Skeletal muscle satellite cell (primary cell): ENCODE measurements around the gene GPR157. TPM values are rescaled to one million over a fixed set of nuclear protein-coding genes. Genes with fewer than 3 reads are reported as not detected.
A peak's percentile ranks its signal among the peaks of the same experiment; 100 is the strongest.

Experiments
- H3K27me3 ChIP-seq: 2 replicates; pipeline ENCODE4 v1.7.0; 2013; ENCODE audit warnings: low read length; ENCODE audit not compliant: control insufficient read depth, insufficient read depth
- H3K36me3 ChIP-seq: 2 replicates; pipeline ENCODE4 v1.7.0; 2013; ENCODE audit warnings: mild to moderate bottlenecking, control low read depth, low read length; ENCODE audit not compliant: insufficient read depth
- H3K4me1 ChIP-seq: 2 replicates; pipeline ENCODE4 v1.7.0; 2013; ENCODE audit warnings: low read length; ENCODE audit not compliant: control insufficient read depth, insufficient read depth
- H3K4me2 ChIP-seq: 2 replicates; pipeline ENCODE4 v1.7.0; 2013; ENCODE audit warnings: mild to moderate bottlenecking, low read length
- H3K4me3 ChIP-seq: 2 replicates; pipeline ENCODE4 v1.7.0; 2013; ENCODE audit warnings: low read length
- H3K9ac ChIP-seq: 2 replicates; pipeline ENCODE4 v1.7.0; 2013; ENCODE audit warnings: mild to moderate bottlenecking, low read depth, low read length, moderate library complexity
- H3K9me3 ChIP-seq: replicated peaks from 2 replicates; pipeline ENCODE4 v1.7.0; 2013; ENCODE audit warnings: mild to moderate bottlenecking, control low read depth, low read length
- total RNA-seq: library from RNA; depleted of rRNA; stranded (reverse); fragments of >200 nt; gene quantifications from 2 replicates; pipeline ENCODE4 v1.2.3, GENCODE V29; 2012; rRNA removed

Gene GPR157
- total RNA-seq: 5.6 and 7.4 TPM in 2 replicates

DNA sequence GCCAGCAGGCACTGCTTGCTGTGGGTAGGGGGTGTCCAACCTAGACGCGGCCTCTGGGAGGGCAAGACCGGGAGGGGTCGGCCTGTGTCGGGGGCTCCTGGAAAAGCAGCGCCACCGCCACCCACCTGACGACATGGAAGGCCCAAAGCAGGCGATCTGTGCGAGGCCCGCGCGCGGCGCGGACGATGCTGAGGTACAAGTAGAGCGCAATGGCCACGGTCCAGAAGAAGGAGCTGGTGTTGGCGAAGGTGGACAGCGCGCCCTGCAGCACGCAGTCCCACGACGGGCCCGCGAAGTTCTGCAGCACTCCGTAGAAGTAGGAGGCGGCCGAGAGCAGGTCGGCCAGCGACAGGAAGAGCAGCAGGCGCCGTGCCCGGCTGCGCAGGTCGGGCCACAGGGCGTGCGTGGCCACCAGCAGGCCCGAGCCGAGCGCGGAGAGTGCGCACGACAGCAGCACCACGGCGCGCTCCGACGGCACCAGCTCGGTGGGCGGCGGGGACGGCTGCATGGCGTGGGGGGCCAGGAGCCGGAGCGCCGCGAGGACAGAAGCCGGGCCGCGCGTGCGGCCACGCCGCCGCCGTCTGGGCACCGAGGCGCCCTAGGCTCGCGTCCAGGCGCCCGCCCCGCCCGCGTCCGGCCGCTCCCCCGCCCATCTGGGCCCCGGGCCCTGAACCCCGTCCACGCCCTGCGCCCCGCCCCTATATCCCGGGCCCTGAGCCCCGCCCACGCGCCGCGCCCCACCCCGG lies at the start of gene GPR157:
GPR157 (minus strand) TSS at position 583 of the 746 bp plus-strand sequence; CDS start at position 508, 75 bp downstream.
- Histone ChIP-seq H3K4me3 (peak within 1 kb of the TSS; percentile 72), H3K4me1 (peaks cover 20% of the 10 kb centered on the region), H3K4me2 (peak within 1 kb of the TSS; percentile 93), H3K27me3 (no peaks in the 10 kb centered on the region), H3K9me3 (no peaks in the 10 kb centered on the region), H3K36me3 (no peaks in the 10 kb centered on the region), H3K9ac (peak within 1 kb of the TSS; percentile 71)

DNA sequence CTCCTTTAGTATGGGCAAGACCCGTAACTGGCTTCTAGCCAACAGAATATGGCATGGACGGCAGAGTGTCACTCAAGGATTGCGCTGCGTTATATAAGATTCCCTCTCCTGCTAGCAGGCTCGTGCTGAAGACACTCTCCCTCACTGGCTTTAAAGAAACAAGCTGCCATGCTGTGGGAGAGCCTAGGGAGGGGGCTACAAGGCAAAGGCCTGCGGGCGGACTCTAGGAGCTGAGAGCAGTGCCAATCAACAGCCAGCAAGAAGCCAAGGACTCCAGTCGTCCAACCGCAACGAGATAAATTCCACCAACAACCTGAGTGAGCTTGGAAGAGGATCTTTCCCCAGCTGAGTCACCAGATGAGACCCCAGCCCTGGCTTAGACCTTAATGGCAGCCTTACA lies 45.9 kb upstream of the GPR157 start:
- no peaks in the 10 kb centered on the region for H3K27me3 ChIP-seq
- no peak overlapping the region for H3K9ac ChIP-seq
- H3K36me3 ChIP-seq: peaks cover 36% of the 10 kb centered on the region
- H3K4me3 ChIP-seq: no peak overlapping the region
- H3K4me2 ChIP-seq: no peak overlapping the region
- H3K9me3 ChIP-seq: no peaks in the 10 kb centered on the region
- no peaks in the 10 kb centered on the region for H3K4me1 ChIP-seq

GRCh38 chr1:9174243-9174642 lies 45.3 kb upstream of the GPR157 start:
- Histone ChIP-seq H3K9ac (no peak overlapping the region), H3K36me3 (peaks cover 37% of the 10 kb centered on the region), H3K4me3 (no peak overlapping the region), H3K4me1 (no peaks in the 10 kb centered on the region), H3K4me2 (no peak overlapping the region), H3K9me3 (no peaks in the 10 kb centered on the region), H3K27me3 (no peaks in the 10 kb centered on the region)

DNA sequence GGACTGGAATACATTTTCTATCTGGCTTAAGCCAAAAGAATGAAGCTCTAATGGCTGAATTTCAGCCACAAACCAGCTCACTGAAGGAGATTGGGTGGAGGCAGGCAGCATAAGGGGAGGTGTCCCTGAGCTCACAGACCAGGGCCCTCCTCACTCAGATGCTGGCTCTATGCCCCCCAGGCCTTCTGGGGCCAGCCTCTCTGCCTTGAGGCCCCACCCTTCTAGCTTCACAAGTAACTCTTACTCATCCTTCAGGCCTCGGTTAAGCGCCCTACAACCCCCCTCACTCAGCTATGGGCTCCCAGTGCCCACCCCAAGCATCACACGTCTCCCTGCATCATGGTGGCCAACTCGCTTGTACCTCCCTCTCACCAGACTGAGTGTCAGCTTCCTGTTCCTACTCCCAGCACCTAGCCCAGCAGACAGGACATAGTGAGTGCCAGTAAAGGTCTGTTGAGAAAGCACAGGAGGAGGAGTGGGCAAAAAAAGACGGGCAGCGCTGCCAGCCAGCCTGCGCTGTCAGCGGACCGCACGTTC lies 40.8 kb upstream of the GPR157 start:
- peaks cover 18% of the 10 kb centered on the region for H3K36me3 ChIP-seq
- H3K27me3 ChIP-seq: no peaks in the 10 kb centered on the region
- H3K9ac ChIP-seq: no peak overlapping the region
- H3K9me3 ChIP-seq: no peaks in the 10 kb centered on the region
- H3K4me2 ChIP-seq: no peak overlapping the region
- no peak overlapping the region for H3K4me3 ChIP-seq
- peaks cover 4% of the 10 kb centered on the region for H3K4me1 ChIP-seq

DNA sequence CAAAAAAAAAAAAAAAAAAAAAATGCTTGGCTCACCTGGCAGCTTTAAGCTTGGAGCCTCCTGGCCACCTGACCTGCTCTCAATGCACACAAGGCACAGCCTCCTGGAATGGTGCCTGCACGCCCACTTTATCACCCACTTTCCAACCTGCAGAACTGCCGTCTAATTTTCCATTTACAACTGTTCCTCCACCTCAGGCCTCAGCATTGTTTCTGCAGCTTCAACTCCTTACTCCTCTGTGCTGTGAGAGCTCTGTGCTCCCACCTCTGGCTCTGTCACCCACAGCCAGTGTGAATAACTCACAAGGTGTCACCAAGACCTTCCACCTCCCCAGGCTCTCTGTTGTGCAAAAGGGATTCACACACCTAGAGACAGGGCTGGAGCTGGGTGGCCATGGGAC lies 38.7 kb upstream of the GPR157 start:
- Histone ChIP-seq H3K9ac (no peak overlapping the region), H3K4me2 (no peak overlapping the region), H3K4me3 (no peak overlapping the region), H3K4me1 (peaks cover 22% of the 10 kb centered on the region), H3K9me3 (no peaks in the 10 kb centered on the region), H3K36me3 (peaks cover 10% of the 10 kb centered on the region), H3K27me3 (no peaks in the 10 kb centered on the region)

GRCh38 chr1:9166289-9167235 lies 37.7 kb upstream of the GPR157 start:
- H3K27me3 ChIP-seq: no peaks in the 10 kb centered on the region

GRCh38 chr1:9165396-9165795 lies 36.5 kb upstream of the GPR157 start:
- no peak overlapping the region for H3K9ac ChIP-seq
- no peaks in the 10 kb centered on the region for H3K27me3 ChIP-seq
- no peaks in the 10 kb centered on the region for H3K9me3 ChIP-seq
- H3K4me1 ChIP-seq: peaks cover 29% of the 10 kb centered on the region
- no peak overlapping the region for H3K4me3 ChIP-seq
- H3K4me2 ChIP-seq: no peak overlapping the region
- H3K36me3 ChIP-seq: peaks cover 11% of the 10 kb centered on the region

More at GRCh38 chr1:9166289-9167235, 37.7 kb upstream of the GPR157 start:
- Histone ChIP-seq H3K4me1 (peaks cover 29% of the 10 kb centered on the region), H3K9me3 (no peaks in the 10 kb centered on the region), H3K9ac (no peak overlapping the region), H3K4me2 (no peak overlapping the region), H3K36me3 (peaks cover 13% of the 10 kb centered on the region), H3K4me3 (no peak overlapping the region)

GRCh38 chr1:9164919-9165318 lies 36.0 kb upstream of the GPR157 start:
- no peaks in the 10 kb centered on the region for H3K9me3 ChIP-seq
- peaks cover 29% of the 10 kb centered on the region for H3K4me1 ChIP-seq
- peaks cover 13% of the 10 kb centered on the region for H3K36me3 ChIP-seq
- H3K4me3 ChIP-seq: no peak overlapping the region
- no peaks in the 10 kb centered on the region for H3K27me3 ChIP-seq
- no peak overlapping the region for H3K4me2 ChIP-seq
- H3K9ac ChIP-seq: no peak overlapping the region

DNA sequence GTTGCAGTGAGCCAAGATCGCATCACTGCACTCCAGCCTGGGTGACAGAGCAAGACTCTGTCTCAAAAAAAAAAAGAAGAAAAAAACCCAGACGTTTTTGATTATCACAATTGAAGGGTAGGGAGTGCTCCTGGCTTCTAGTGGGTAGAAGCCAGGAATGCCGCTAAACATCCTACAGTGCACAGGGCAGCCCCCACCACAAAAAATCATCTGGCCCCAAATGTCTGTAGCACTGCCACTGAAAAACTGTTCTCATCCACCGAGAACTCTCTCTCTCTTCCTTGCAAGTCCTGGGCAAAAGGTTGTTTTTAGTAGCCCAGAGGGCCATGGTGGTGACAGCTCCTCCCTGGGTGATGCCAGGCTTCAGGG lies 35.6 kb upstream of the GPR157 start:
- H3K4me1 ChIP-seq: peaks cover 29% of the 10 kb centered on the region
- peak overlapping the region; percentile 40 for H3K4me2 ChIP-seq
- no peaks in the 10 kb centered on the region for H3K9me3 ChIP-seq
- H3K36me3 ChIP-seq: peaks cover 10% of the 10 kb centered on the region
- H3K4me3 ChIP-seq: no peak overlapping the region
- H3K27me3 ChIP-seq: no peaks in the 10 kb centered on the region
- H3K9ac ChIP-seq: peak overlapping the region; percentile 6

DNA sequence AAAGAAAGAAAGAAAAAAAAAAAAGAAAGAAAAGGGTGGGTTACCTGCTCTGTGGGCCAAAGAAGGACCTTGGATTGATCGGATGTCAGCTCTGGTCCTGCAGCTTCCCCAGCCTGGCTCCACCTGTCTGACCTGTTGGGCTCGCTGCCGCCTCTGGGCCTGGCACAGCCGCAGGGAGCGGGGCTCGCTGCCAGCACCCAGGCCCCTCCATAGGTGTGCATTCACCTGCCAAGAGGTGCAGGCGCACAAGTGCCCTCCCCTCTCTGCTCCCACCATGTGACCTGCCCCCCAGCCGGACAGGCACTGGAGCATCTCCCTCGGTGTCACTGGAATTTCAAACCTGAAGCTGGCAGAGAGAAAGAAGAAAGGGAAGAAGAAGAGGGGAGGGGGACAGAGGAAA lies 33.1 kb upstream of the GPR157 start:
- no peak overlapping the region for H3K9ac ChIP-seq
- H3K4me1 ChIP-seq: peaks cover 29% of the 10 kb centered on the region

DNA sequence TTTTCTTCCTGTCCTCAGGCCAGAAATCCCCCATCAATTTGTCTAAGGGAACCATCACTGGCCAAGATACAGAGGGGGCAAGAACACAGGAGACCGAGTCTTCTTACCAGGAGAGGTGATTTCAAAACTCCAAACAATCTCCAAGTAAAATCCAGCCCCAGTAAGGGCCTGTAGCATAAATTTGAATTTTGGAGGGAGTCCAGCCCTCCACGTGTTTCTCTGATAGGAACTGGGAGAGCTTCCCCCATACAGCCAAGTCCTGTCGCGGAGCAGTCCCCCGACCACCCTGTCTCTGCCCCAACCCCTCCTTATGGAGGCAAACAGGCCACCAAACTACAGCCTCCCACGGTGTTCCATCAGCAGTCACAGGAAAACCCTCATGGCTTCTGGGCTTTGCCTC lies 32.4 kb upstream of the GPR157 start:
- no peaks in the 10 kb centered on the region for H3K27me3 ChIP-seq
- H3K9me3 ChIP-seq: no peaks in the 10 kb centered on the region
- no peak overlapping the region for H3K4me2 ChIP-seq
- no peak overlapping the region for H3K4me3 ChIP-seq
- peaks cover 29% of the 10 kb centered on the region for H3K4me1 ChIP-seq
- H3K36me3 ChIP-seq: peaks cover 31% of the 10 kb centered on the region
- no peak overlapping the region for H3K9ac ChIP-seq

More for the DNA sequence above, 33.1 kb upstream of the GPR157 start:
- Histone ChIP-seq H3K4me2 (peak overlapping the region; percentile 83), H3K36me3 (peaks cover 25% of the 10 kb centered on the region), H3K27me3 (no peaks in the 10 kb centered on the region), H3K4me3 (no peak overlapping the region), H3K9me3 (no peaks in the 10 kb centered on the region)
